Hindlimb muscle (tissue), 1 donor: ENCODE data around the gene CINP. TPM values are rescaled to one million over a fixed set of nuclear protein-coding genes. Genes with fewer than 3 reads are reported as not detected.
"Not testable (repeated sequence)": the region's sequence is repeated elsewhere in the genome, so short reads cannot be mapped to it uniquely, and the experiment has no call there.

ENCODE experiments used
- DNase-seq: peaks from one replicate; pipeline ENCODE4 v3.0.0-alpha.2; 2013
- polyA plus RNA-seq: library from polyadenylated mRNA; unstranded; fragments of 120-200 nt; gene quantifications from one replicate; pipeline ENCODE4 v1.2.1, GENCODE V29; 2013; ENCODE audit not compliant: insufficient read length

CINP gene
- polyA plus RNA-seq, 1 donor, result 26.4 TPM

DNA sequence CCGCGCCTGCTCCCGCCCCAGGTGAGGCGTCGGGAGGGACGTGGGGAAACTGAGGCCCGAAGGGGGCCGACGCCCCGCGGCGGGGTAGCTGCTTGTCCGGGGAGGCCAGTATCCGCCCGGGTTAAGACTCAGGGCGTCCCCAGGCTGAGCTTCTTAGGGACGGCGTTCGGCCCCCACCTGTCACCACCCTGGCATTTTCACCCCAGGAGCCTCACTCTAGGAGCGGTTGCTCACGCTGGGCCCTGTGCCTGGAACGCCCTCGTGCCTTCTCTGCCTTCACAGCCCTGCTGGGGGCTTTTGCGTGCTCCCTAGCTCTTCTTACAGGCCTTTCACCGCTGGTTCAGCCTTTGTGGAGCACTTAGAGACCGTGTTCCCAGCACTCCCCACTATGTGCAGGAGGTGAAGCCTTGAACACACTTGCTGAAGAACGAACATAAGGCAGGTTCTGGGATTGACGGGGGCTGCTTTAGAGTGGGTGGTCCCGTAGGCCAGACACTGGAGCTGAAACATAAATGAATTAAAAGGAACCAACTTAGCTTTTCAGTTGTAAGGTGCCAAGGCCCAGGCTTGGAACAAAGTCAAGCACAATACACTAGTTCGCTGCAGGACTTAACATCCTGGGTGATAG is 42.5 kb downstream of the CINP start:
- DNase-seq, result peak; percentile 56

GRCh38 chr14:102319351-102320032 is 43.2 kb downstream of the CINP start, which contains the start of gene ZNF839:
ZNF839 (plus strand) TSS chr14:102319746; CDS start chr14:102319766, 20 bp downstream.
- DNase-seq, result peak; percentile 91

- no peak for DNase-seq
These were observed 43.9 kb downstream of the CINP start for GRCh38 chr14:102318781-102319276.

DNA sequence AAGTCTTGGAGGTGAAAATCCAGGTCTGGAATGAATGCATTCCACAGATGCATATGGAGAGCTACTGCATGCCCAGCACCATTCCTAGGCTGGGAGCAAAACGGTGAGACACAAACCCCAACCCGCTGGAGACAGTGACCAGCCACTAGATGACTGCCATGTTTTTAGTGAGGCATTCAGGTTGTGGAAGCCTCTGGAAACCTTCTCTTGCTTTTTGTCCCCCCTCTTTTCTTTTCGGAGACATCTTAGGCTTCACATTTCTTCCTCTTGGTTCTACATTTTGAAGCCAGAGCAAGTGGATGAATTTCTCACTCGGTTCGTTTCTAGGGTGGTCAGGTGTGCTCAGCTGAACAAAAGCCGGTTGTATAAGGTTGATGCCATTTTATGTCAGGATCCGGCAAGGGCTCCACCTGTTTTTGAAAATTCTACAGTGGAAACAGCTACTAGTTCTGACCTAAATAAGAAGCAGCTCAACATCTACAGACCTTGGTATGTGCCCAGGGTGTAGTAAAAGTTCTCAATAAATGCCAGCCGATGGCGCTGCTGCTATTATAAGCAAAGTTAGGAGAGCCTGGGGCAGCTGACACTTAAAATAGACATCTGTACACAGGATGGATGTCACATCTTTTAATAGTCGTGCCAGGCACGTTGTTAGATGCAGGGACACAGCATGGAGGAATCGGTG is 45.0 kb downstream of the CINP start:
- peak; percentile 8 for DNase-seq

DNA sequence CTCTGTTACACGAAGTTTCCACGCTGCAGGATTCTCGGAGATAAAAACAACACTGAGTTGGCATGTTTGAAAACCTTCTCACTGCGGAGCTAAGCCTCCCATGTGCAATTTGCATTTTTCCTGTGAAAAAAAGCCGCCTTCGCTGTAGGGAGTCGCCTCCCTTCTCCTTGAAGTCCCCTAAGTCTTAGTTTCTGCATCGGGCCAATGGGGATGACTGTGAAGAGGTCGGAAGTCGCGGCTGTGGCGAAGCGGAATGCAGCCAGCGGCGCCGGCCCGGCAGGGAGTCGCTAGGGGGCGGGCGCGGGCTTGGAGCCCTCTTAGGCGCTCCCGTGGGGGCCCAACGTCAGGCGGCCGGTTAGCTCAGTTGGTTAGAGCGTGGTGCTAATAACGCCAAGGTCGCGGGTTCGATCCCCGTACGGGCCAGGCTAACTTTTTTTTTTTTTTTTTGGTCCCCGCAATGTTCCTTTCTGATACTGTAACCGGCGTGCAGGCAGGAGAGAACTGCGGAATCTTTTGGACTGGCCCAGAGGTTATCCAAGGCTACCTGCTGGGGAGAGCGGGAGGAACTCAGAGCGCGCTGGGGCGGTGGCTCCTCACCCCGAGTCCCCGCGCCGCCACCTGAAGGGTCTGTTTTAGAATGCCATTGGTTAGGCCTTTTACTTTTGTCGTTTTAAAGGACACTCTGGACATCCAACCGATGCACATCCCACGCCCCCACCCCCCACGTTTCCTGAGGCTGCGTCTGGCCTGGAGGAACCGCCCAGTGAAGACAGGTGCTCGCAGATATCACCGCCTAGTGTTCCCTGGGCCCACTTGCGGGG is 45.7 kb downstream of the CINP start:
- peak; percentile 91 for DNase-seq

DNA sequence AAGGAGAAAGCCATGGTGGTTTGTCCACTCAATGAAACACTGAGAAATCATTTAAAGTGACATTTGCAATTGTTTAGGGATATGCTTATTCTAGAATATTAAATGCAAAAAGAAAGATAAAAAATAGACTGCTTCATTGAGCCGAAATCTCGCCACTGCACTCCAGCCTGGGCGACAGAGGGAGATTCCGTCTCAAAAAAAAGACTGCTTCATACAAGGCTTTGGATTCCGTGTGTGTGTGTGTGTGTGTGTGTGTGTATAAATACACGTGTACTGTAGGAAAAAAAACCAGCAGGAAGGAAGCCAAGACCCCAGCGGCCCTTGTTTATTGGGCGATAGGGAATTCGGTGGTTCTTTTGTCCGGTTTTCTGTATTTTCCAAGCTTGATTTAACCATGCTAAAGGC is 46.4 kb downstream of the CINP start:
- DNase-seq, result peak; percentile 84

DNA sequence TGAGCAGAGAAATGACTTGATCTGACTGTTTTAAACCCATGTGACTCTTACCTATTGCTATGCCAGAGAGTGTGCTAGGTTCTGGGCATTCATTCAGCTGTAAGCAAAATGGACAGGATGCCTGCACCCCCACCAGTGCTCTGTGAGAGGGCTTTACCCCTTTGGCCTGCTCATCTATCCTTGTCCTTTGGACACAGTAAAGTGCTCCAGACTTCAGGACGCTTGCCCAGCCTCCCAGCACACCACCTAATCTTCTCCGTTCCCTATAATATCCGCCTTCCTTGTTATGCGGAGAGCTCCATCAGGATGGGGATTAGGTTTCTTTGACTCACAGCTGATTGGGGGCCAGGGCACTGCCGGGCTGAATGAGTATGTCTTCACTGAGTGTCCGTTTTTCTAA is 47.6 kb downstream of the CINP start:
- DNase-seq, result no peak

- DNase-seq, result peak; percentile 87
These were observed 48.3 kb downstream of the CINP start for GRCh38 chr14:102314242-102315011.

GRCh38 chr14:102304611-102305506 is 57.8 kb downstream of the CINP start, which contains the start of gene MOK:
MOK (minus strand) TSS chr14:102305164; CDS start chr14:102304968, 196 bp downstream.
- DNase-seq, result peak; percentile 98

GRCh38 chr14:102303664-102304063 is 59.0 kb downstream of the CINP start:
- no peak for DNase-seq

DNA sequence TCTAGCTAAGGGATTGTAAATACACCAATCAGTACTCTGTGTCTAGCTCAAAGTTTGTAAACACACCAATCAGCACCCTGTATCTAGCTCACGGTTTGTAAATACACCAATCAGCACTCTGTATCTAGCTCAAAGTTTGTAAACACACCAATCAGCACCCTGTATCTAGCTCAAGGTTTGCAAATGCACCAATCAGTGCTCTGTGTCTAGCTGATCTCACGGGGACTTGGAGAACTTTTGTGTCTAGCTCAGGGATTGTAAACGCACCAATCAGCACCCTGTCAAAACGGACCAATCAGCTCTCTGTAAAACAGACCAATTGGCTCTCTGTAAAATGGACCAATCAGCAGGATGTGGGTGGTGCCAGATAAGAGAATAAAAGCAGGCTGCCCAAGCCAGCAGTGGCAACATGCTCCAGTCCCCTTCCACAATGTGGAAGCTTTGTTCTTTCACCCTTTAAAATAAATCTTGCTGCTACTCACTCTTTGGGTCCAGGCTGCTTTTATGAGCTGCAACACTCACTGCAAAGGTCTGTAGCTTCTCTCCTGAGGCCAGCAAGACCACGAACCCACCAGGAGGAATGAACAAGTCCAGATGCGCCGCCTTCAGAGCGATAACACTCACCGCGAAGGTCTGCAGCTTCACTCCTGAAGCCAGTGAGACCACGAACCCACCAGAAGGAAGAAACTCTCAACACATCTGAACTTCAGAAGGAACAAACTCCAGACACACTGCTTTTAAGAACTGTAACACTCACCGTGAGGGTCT is 64.2 kb downstream of the CINP start:
- not testable (repeated sequence) for DNase-seq

Other genes starting within 250 kb of the CINP start
- 26.3 TPM for gene WDR20, start 223.0 kb downstream of the CINP start, polyA plus RNA-seq
- 11.1 TPM for gene MOK, start 57.7 kb downstream of the CINP start, polyA plus RNA-seq
- gene ZNF839, start 43.1 kb downstream of the CINP start, polyA plus RNA-seq, result 13.1 TPM
- gene TECPR2, start 51 bp upstream of the CINP start, polyA plus RNA-seq, result 15.7 TPM
- gene ANKRD9, start 146.9 kb upstream of the CINP start, polyA plus RNA-seq, result 21.9 TPM
- 32.1 TPM for gene RCOR1, start 229.8 kb upstream of the CINP start, polyA plus RNA-seq